Stromal cell of bone marrow (primary cell): ENCODE results near the gene UNKL.

ENCODE experiments used
- DNase-seq: peaks from one replicate; pipeline ENCODE4 v3.0.0-alpha.2; 2012; ENCODE audit warnings: low read depth

The UNKL gene

DNA sequence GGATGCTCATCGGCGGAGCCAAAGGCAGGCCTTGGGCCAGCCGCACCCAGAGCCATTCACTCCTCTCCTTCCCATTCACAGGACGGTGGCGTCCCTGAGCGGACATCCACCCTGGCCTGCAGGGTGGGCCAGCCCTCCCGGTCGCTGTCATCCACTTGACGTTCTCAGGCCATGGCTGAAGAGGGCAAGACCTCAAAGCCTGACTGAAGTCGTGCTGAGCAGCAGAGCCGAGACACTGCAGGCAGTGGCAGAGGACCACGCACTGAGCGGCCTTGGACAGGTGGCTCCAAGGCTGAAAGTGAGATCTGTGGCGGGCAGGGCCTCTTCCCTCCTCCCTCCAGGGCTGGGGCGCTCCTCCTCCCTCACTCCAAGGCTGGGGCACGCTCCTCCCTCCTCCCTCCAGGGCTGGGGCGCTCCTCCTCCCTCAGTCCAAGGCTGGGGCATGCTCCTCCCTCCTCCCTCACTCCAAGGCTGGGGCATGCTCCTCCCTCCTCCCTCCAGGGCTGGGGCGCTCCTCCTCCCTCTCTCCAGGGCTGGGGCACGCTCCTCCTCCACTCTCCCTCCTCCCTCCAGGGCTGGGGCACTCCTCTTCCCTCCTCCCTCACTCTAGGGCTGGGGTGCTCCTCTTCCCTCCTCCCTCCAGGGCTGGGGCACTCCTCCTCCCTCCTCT, 38.6 kb downstream of the UNKL start:
- no peak for DNase-seq

DNA sequence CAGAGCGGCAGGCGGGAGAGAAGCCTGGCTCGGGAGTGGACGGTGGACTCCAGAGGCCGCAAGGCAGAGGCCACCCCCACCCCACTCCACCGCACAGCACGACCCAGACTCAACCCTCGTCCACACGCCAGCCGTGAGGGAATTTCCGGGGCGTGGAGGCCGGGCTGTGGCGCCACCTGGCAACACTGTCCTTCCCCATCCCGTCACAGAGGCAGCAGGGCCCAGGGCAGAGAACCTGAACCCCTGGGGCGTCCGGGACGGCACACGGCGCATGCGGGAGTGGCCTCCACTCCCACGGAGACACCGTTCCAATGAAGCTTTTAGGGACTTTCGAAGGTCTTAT, 39.2 kb downstream of the UNKL start:
- DNase-seq, result no peak

DNA sequence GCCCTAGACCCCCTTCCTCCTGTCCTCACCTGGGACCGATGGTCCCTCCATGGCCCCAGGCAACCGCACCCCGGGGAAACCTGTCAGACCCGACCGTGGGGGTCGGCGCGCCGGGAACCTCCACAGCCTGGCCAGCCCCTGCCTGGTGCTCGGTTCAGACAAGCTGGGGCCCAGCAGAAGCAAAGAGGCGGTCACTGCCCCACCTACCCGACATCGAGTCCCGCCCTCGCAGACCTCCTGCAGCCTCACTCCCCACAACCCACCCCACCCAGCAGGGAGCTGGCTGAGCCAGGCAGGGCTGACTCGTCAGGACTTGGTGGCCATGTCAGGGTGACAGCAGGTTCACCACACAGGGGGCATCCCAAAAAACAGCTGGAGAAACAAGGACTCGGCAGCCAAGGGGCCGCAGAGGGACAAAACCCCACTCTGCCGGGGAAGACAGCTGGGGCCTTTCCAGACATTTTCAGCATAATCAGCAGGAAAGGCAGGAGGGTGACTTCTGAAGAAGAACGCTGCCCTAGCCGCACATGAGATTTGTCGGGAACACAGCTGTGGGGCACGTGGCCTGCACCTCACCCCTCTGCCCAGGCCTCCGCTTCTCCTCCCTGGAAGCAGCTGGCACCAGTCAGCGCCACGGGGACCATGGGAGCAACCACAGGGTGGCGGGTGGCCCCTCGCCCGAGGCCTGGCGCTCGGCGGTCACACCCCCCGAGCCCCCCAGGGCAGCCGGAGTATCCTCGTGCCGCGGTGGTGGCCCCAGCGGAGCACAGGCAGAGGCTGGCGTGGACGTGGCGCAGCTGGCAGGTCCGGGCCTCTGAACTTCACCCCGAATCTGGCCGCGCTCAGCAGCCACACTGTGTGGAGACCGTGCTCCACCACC, 39.8 kb downstream of the UNKL start:
- no peak for DNase-seq

- no peak for DNase-seq
Measured at GRCh38 chr16:1372292-1372950, 42.1 kb downstream of the UNKL start.

DNA sequence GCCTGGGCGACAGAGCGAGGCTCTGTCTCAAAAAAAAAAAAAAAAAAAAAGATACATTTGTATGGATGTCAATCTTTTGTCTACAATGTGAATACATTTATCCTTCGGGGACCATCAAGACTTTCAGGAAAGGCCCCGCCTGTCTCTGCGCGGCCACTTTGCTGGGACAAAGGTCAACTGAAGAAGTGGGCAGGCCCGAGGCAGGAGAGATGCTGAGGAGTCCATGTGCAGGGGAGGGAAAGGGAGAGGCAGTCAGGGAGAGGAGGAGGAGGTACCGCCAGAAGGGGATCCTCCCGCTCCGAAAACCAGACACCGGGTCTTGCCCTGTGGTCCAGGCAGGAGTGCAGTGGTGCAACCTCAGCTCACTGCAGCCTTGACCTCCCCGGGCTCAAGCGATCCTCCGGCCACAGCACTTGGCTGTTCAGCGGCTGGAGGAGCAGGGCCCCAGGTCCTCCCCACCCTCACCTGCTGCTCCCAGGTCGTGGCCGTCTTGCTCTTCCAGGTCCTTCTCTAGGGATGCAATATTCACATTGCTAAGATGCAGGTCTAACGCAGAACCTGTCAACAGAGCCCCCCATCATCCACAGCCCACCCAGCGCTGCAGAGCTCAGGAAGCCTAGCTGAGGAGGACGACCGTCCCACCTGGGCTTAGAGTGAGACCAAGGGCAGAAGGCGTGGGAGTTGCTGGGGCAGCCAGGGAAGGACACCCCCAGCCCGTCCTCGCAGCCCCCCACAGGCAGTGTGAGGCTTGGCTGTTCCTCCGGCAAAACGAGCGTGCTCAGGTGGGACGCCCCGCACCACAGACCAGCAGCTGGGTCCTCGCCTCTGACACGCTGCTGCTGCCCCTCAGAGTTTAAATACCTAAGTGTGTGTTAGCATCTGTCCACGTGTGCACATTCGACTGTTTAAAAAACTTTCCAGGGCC, 43.2 kb downstream of the UNKL start:
- DNase-seq, result no peak

GRCh38 chr16:1367486-1368174, 46.9 kb downstream of the UNKL start:
- DNase-seq, result no peak

DNA sequence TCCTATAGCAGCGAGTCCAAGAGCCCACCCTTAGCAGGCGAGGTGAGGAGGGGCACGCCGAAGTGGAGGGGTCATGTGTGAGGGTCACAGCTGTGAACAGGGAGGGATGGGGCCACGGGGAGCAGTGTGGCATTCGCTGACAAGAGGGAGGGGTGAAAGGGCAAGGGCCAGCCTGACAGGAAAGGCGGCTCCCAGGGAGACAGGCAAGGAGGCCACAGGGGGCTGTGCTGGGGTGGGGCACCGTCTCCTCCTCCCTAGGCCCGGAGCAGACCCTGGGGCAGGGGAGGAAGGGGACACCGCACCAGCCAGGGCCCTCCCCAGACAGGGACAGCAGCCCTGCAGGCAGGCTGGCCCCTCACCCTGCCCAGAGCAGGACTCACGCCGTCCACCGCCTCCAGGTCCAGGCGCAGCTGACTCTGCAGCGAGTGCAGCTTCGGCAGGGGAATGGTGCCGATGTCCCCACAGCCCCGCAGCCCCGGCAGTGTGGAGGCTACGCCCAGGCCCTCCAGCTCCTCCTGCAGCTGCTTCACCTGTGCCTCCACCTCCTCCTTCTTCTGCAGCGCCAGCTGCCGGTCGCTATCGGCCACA, 47.7 kb downstream of the UNKL start:
- no peak for DNase-seq

DNA sequence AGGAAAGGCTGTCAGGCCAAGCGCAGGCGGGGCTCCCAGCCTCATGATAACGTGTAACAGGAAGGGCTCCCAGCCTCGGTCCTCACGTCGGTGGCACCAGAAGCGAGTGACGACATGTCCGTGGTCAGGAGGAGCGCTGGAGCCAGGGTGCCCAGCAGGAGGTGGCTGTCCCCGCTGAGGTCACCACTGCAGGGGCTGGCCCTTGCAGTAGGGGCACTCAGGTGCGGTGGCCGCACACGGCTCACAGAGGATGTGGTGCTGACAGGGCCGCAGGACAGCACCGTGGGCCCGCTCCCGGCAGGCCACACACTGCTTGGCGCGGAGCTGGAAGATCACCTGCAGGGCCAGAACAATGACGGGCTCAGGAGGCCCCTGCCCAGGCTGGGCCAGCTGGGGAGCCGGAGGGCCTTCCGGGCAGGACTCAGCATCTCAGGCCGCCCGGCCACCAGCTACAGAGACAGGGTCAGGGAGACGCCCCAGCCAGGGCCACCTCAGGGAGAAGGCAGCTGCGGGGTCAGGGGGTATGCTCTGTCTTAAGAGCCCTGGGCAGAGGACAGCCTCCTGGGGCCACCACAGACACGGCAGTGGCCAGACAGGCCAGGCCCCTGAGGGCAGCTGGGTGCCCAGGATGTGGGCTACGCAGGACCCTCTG, 48.3 kb downstream of the UNKL start:
- DNase-seq, result no peak

- no peak for DNase-seq
Measured at GRCh38 chr16:1364510-1364909, 50.0 kb downstream of the UNKL start.

- DNase-seq, result no peak
Measured at GRCh38 chr16:1363501-1364041, 50.9 kb downstream of the UNKL start.

GRCh38 chr16:1362807-1363206, 51.7 kb downstream of the UNKL start:
- DNase-seq, result no peak

- DNase-seq, result no peak
Measured at GRCh38 chr16:1361685-1362360, 52.7 kb downstream of the UNKL start.

GRCh38 chr16:1357906-1358566, 56.5 kb downstream of the UNKL start:
- DNase-seq, result no peak

- no peak for DNase-seq
Measured at GRCh38 chr16:1356061-1356900, 58.2 kb downstream of the UNKL start.

DNA sequence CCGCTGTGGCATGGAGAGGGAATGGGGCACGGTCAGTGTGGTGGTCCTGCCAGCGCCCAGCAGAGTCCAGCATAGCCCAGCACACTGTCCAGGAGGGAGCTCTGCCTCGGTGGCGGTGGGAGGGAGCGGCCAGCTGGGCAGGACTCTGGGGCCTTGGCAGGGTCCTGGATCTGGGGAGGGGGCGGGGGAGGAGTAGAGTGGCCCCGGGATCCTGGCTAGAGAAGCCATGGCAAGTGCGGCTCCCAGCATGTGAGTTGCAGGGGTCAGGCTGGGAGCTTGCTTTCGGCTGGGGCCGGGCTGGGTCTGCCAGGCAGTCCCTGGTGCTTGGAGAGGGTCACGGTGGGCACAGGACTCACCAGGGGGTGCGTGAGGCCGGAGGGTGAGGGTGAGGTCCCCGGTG, 58.9 kb downstream of the UNKL start:
- no peak for DNase-seq

DNA sequence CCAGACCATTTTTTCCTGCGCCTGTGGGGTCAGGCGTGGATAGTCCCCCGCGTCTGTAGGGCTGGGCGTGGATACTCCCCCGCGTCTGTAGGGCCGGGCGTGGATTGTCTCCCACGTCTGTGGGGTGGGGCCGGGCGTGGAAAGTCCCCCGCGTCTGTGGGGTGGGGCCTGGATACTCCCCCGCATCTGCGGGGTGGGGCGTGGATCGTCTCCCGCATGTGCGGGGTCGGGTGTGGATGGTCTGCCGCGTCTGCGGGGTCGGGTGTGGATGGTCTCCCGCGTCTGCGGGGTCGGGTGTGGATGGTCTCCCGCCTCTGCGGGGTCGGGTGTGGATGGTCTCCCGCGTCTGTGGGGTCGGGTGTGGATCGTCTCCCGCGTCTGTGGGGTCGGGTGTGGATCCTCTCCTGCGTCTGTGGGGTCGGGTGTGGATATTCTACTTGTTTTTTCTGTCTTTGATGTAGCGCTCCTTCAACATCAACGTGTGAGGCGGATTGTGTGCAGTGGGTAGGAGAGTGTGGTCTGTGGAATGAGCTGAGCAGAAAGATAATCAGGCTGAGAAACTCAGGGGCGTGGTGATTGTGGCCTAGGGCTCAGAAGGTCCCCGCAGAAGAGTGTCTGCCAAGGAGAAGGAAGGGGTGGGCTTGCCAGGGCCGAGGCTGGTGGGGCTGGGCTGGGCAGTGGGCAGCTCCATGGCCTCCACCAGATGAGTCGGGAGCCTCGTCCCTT, 59.5 kb downstream of the UNKL start:
- no peak for DNase-seq

GRCh38 chr16:1351582-1352362, 62.7 kb downstream of the UNKL start, which contains the start of the genes GNPTG and TSR3:
Gene GNPTG, plus strand, starts transcription at chr16:1351931. Its CDS starts 35 bp downstream, at chr16:1351966.
Gene TSR3, minus strand, starts transcription at chr16:1351878. Its CDS starts 74 bp downstream, at chr16:1351804.
- peak; percentile 70 for DNase-seq
